Loucy (cell line): ENCODE results near the gene SMPX.

Source experiments
- H2AFZ ChIP-seq: fragments of 200-600 bp; sonication (generic); 2 replicates; pipeline ENCODE4 v1.6.0; 2016; ENCODE audit warnings: antibody characterized with exemption, mild to moderate bottlenecking, low read length, moderate library complexity
- H3F3A ChIP-seq: fragments of 200-600 bp; 2 replicates; pipeline ENCODE4 v1.6.0; 2016; ENCODE audit warnings: antibody characterized with exemption, low read depth, mild to moderate bottlenecking
- H3K27me3 ChIP-seq: fragments of 200-600 bp; sonication (generic); 2 replicates; pipeline ENCODE4 v1.6.1; 2014; ENCODE audit warnings: low read length, mild to moderate bottlenecking; ENCODE audit not compliant: insufficient read depth, poor library complexity, severe bottlenecking
- H3K36me3 ChIP-seq: fragments of 200-600 bp; sonication (generic); 2 replicates; pipeline ENCODE4 v1.6.1; 2016; ENCODE audit warnings: low read length; ENCODE audit not compliant: insufficient read depth
- H3K4me1 ChIP-seq: fragments of 200-600 bp; sonication (generic); 2 replicates; pipeline ENCODE4 v1.5.1; 2014; ENCODE audit warnings: low read length, mild to moderate bottlenecking; ENCODE audit not compliant: insufficient read depth, poor library complexity, severe bottlenecking
- H3K4me2 ChIP-seq: fragments of 200-600 bp; sonication (generic); 2 replicates; pipeline ENCODE4 v1.6.0; 2014; ENCODE audit warnings: antibody characterized with exemption, low read length, low read depth, mild to moderate bottlenecking; ENCODE audit not compliant: poor library complexity, severe bottlenecking
- H3K4me3 ChIP-seq: fragments of 200-600 bp; sonication (generic); 2 replicates; pipeline ENCODE4 v1.5.1; 2014; ENCODE audit warnings: low read length, mild to moderate bottlenecking, mixed read lengths; ENCODE audit not compliant: poor library complexity, severe bottlenecking
- H3K79me2 ChIP-seq: fragments of 200-600 bp; sonication (generic); 2 replicates; pipeline ENCODE4 v1.6.1; 2014; ENCODE audit warnings: low read length; ENCODE audit not compliant: insufficient read depth
- H3K9ac ChIP-seq: fragments of 200-600 bp; sonication (generic); 2 replicates; pipeline ENCODE4 v1.6.0; 2014; ENCODE audit warnings: mild to moderate bottlenecking, low read depth, low read length, moderate library complexity; ENCODE audit not compliant: poor library complexity, severe bottlenecking
- H3K9me2 ChIP-seq: fragments of 200-600 bp; sonication (generic); replicated peaks from 2 replicates; pipeline ENCODE4 v1.6.1; 2016; ENCODE audit warnings: low read depth, low read length, mixed read lengths
- H3K9me3 ChIP-seq: fragments of 200-600 bp; sonication (generic); 2 replicates; pipeline ENCODE4 v1.6.1; 2014; ENCODE audit warnings: mild to moderate bottlenecking, antibody characterized with exemption, low read length, low read depth; ENCODE audit not compliant: insufficient read depth
- H4K20me1 ChIP-seq: fragments of 200-600 bp; sonication (generic); 2 replicates; pipeline ENCODE4 v1.6.0; 2014; ENCODE audit warnings: antibody characterized with exemption, low read length, mild to moderate bottlenecking; ENCODE audit not compliant: insufficient read depth, poor library complexity, severe bottlenecking
- CTCF ChIP-seq: fragments of 200-600 bp; sonication (generic); conservative IDR thresholded peaks from 2 replicates; pipeline ENCODE4 v1.5.1; 2014; ENCODE audit warnings: mild to moderate bottlenecking, antibody characterized with exemption, low read length
- EZH2phosphoT487 ChIP-seq: fragments of 200-600 bp; IDR thresholded peaks from 2 replicates; pipeline ENCODE4 v1.6.1; 2018; ENCODE audit warnings: antibody characterized with exemption, mild to moderate bottlenecking, moderate library complexity, borderline replicate concordance

Gene SMPX

GRCh38 chrX:21738950-21739287, 19.0 kb downstream of the SMPX start:
- no peak for TF ChIP-seq EZH2phosphoT487
- no peak for TF ChIP-seq CTCF
- Histone ChIP-seq H3K36me3 (no peaks in the 10 kb centered on the region), H3K4me2 (no peak overlapping the region), H3F3A (no peaks in the 10 kb centered on the region), H3K4me1 (no peaks in the 10 kb centered on the region), H3K9ac (no peak overlapping the region), H3K4me3 (no peak overlapping the region), H4K20me1 (no peaks in the 10 kb centered on the region), H3K27me3 (no peaks in the 10 kb centered on the region), H3K9me3 (no peaks in the 10 kb centered on the region), H3K9me2 (no peaks in the 10 kb centered on the region), H3K79me2 (no peaks in the 10 kb centered on the region), H2AFZ (no peak overlapping the region)

- TF ChIP-seq EZH2phosphoT487 (no peak), CTCF (no peak)
- Histone ChIP-seq H3K9me3 (no peaks in the 10 kb centered on the region), H3K36me3 (no peaks in the 10 kb centered on the region), H3K4me3 (no peak overlapping the region), H3K9ac (no peak overlapping the region), H3K9me2 (no peaks in the 10 kb centered on the region), H3K4me1 (no peaks in the 10 kb centered on the region), H3K79me2 (no peaks in the 10 kb centered on the region), H3K4me2 (no peak overlapping the region), H2AFZ (no peak overlapping the region), H4K20me1 (no peaks in the 10 kb centered on the region), H3F3A (no peaks in the 10 kb centered on the region), H3K27me3 (no peaks in the 10 kb centered on the region)
Observed at GRCh38 chrX:21738210-21738949, 19.5 kb downstream of the SMPX start.

- Histone ChIP-seq H3F3A (no peaks in the 10 kb centered on the region), H3K9me2 (no peaks in the 10 kb centered on the region), H3K36me3 (no peaks in the 10 kb centered on the region), H3K4me3 (no peak overlapping the region), H4K20me1 (no peaks in the 10 kb centered on the region), H3K4me2 (no peak overlapping the region), H3K9ac (no peak overlapping the region), H2AFZ (no peak overlapping the region), H3K4me1 (no peaks in the 10 kb centered on the region), H3K27me3 (no peaks in the 10 kb centered on the region), H3K9me3 (no peaks in the 10 kb centered on the region), H3K79me2 (no peaks in the 10 kb centered on the region)
- no peak for TF ChIP-seq EZH2phosphoT487
- TF ChIP-seq CTCF = no peak
Observed at GRCh38 chrX:21735768-21736127, 22.2 kb downstream of the SMPX start.
